ENCODE data around the gene AARS1.

DNA sequence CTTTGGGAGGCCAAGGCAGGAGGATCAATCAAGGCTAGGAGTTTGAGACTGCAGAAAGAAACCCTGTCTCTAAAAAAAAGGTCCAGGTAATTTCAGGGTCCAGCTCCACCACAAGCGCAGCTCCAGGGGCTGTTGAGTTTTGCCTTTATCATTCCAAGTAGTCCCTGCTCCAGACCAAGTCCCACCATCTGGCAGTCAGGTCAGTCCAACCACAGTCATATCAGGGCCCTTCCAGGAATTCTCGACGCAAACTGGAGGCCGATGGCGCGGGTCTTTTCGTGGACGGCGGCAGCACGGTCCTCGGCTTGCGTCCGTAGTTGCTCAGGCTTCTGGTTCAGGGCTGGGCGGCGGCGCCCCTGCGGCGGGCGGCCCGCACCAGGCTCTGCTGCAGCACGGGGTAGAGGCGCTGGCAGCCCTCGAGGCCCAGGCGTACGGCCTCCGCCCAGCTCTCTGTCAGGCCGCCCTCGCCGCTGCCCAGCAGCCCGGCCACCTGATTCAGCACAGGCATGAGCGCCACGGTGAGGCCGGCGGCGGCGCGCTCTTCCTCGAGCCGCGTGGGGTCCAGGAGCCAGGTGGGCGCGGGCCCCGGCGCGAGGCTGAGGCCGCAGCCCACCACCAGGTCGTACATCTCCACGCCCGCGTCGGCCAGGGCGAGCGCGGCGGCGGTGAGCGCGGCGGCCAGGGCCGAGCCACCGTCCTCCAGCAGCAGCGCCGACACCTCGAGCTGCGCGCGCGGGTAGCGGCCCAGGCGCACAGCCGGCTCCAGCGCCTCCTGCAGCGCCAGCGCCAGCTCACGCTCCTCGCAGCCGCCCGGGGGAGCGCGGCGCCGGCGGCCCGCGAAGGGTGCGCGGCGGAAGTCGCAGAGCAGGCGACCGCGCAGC, 38.3 kb downstream of the AARS1 start:
- TF ChIP-seq, protein P1, sequence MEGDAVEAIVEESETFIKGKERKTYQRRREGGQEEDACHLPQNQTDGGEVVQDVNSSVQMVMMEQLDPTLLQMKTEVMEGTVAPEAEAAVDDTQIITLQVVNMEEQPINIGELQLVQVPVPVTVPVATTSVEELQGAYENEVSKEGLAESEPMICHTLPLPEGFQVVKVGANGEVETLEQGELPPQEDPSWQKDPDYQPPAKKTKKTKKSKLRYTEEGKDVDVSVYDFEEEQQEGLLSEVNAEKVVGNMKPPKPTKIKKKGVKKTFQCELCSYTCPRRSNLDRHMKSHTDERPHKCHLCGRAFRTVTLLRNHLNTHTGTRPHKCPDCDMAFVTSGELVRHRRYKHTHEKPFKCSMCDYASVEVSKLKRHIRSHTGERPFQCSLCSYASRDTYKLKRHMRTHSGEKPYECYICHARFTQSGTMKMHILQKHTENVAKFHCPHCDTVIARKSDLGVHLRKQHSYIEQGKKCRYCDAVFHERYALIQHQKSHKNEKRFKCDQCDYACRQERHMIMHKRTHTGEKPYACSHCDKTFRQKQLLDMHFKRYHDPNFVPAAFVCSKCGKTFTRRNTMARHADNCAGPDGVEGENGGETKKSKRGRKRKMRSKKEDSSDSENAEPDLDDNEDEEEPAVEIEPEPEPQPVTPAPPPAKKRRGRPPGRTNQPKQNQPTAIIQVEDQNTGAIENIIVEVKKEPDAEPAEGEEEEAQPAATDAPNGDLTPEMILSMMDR (IDR thresholded peaks at IDR 0.05), result no peak
- no peak for TF ChIP-seq EP300 (IDR thresholded peaks at IDR 0.05)
- TF ChIP-seq POLR2AphosphoS5 (IDR thresholded peaks at IDR 0.05), result no peak
- TF ChIP-seq POLR2A (IDR thresholded peaks at IDR 0.05; ENCODE audit: low read depth), result no peak
